HepG2 (cell line): Measurements from ENCODE around the gene CACHD1. TPM values are rescaled to one million over a fixed set of nuclear protein-coding genes. Genes with fewer than 3 reads are reported as not detected.

ENCODE experiments used
- ATAC-seq: fragments of 200-7000 bp; cut with Tn5 transposase; 3 replicates; pipeline ENCODE4 v1.9.1; 2020; ENCODE audit warnings: mild to moderate bottlenecking, moderate library complexity
- BruUV-seq: library from RNA; stranded (reverse); fragments of 400-500 nt; replicated peaks from 2 replicates; lab custom pipeline; 2021; lab: Mats Ljungman, UMichigan
- CTCF ChIA-PET: fragments of 300-600 bp; formaldehyde crosslinking; extraction: SDS; loops from one replicate; lab custom pipeline; 2021; ENCODE audit warnings: low total read pairs, inconsistent platforms, low intra/inter-chr PET ratio; lab: Yijun Ruan, JAX
- POLR2A ChIA-PET: fragments of 350-600 bp; sonication (Branson Sonifier 250); formaldehyde crosslinking; loops from one replicate; lab custom pipeline; 2020; ENCODE audit warnings: antibody characterized with exemption, inconsistent platforms; lab: Yijun Ruan, JAX
- DNase-seq: peaks from one replicate; pipeline ENCODE4 v3.0.0-alpha.2; 2015; ENCODE audit warnings: low spot score
- FAIRE-seq: peaks from 3 replicates; lab custom pipeline; 2011; peaks lifted over from hg19 to GRCh38; lab: Jason Lieb, UNC
- H2AFZ ChIP-seq: one replicate; pipeline ENCODE4 v1.6.1; 2011; ENCODE audit warnings: low read length, inconsistent platforms
- H3K27ac ChIP-seq: fragments of 300-600 bp; 3 replicates; pipeline ENCODE4 v1.8.0; 2011; ENCODE audit warnings: mixed run types, mild to moderate bottlenecking, mixed read lengths, low read length, inconsistent platforms; ENCODE audit not compliant: insufficient read depth; ENCODE audit errors: extremely low read length
- H3K27me3 ChIP-seq, 2 experiments: fragments of 200-600 bp in 1 of 2; 2 replicates in 1 of 2; 3 replicates in 1 of 2; pipeline versions ENCODE4 v1.6.0 to v1.8.0; 2011; ENCODE audit warnings: low read length in 2 of 2, mild to moderate bottlenecking in 2 of 2, moderate library complexity in 2 of 2, inconsistent platforms in 1 of 2; ENCODE audit not compliant: insufficient read depth in 2 of 2, control insufficient read depth in 1 of 2
- H3K36me3 ChIP-seq, 2 experiments: fragments of 200-600 bp in 1 of 2; replicated peaks in 1 of 2; 2 replicates in 1 of 2; 3 replicates in 1 of 2; pipeline versions ENCODE4 v1.5.1 to v1.8.0; 2011; ENCODE audit warnings: low read length in 2 of 2, inconsistent platforms in 1 of 2; ENCODE audit not compliant: insufficient read depth in 2 of 2, control insufficient read depth in 1 of 2
- H3K4me1 ChIP-seq: 2 replicates; pipeline ENCODE4 v1.5.1; 2012; ENCODE audit warnings: low read length, inconsistent platforms; ENCODE audit not compliant: insufficient read depth
- H3K4me2 ChIP-seq: 2 replicates; pipeline ENCODE4 v1.6.0; 2011; ENCODE audit warnings: low read depth, low read length, inconsistent platforms
- H3K4me3 ChIP-seq, 3 experiments: fragments of 200-600 bp in 1 of 3; sonication (generic), shearing (Covaris generic) in 1 of 3; replicated peaks in 1 of 3; 2 replicates each; pipeline ENCODE4 v1.5.1; 2011 to 2016; ENCODE audit warnings: low read length in 3 of 3, inconsistent platforms in 2 of 3, low read depth in 2 of 3, mild to moderate bottlenecking in 2 of 3, control low read depth in 1 of 3, mixed read lengths in 1 of 3; ENCODE audit not compliant: insufficient read depth in 1 of 3
- H3K79me2 ChIP-seq: one replicate; pipeline ENCODE4 v1.6.1; 2011; ENCODE audit warnings: low read length, inconsistent platforms; ENCODE audit not compliant: insufficient read depth
- H3K9ac ChIP-seq: 2 replicates; pipeline ENCODE4 v1.6.0; 2011; ENCODE audit warnings: mild to moderate bottlenecking, low read depth, low read length, inconsistent platforms; ENCODE audit not compliant: insufficient read depth
- H3K9me3 ChIP-seq: 2 replicates; pipeline ENCODE4 v1.5.1; 2012; ENCODE audit warnings: mild to moderate bottlenecking, low read length
- H4K20me1 ChIP-seq: 2 replicates; pipeline ENCODE4 v1.6.0; 2011; ENCODE audit warnings: inconsistent platforms, mild to moderate bottlenecking, low read length, moderate library complexity; ENCODE audit not compliant: insufficient read depth
- CSRNP1 ChIP-seq: sonication (generic); formaldehyde crosslinking; IDR thresholded peaks from 2 replicates; pipeline ENCODE4 v1.8.1; 2023; ENCODE audit warnings: mild to moderate bottlenecking, missing genetic modification reagents
- DNMT1 ChIP-seq: sonication (generic); formaldehyde crosslinking; IDR thresholded peaks from 2 replicates; pipeline ENCODE4 v1.5.1; 2020; ENCODE audit warnings: mild to moderate bottlenecking, missing genetic modification reagents
- EEA1 ChIP-seq: sonication (generic); formaldehyde crosslinking; IDR thresholded peaks from 2 replicates; pipeline ENCODE4 v1.5.1; 2020; ENCODE audit warnings: mild to moderate bottlenecking, missing genetic modification reagents, borderline replicate concordance
- FOXA3 ChIP-seq: IDR thresholded peaks from 2 replicates; pipeline ENCODE4 v1.6.1; 2016; ENCODE audit warnings: missing genetic modification reagents, missing compliant biosample characterization
- HNRNPK ChIP-seq: fragments of 200-400 bp; formaldehyde crosslinking; IDR thresholded peaks from 2 replicates; pipeline ENCODE4 v1.6.1; 2018; ENCODE audit warnings: low read length, low read depth, moderate library complexity, mild to moderate bottlenecking; ENCODE audit not compliant: poor library complexity, severe bottlenecking
- IKZF1 ChIP-seq: fragments of 450-650 bp; IDR thresholded peaks from 2 replicates; pipeline ENCODE4 v1.7.1; 2016
- IRF9 ChIP-seq: sonication (generic); formaldehyde crosslinking; IDR thresholded peaks from 2 replicates; pipeline ENCODE4 v1.8.0; 2022; ENCODE audit warnings: missing genetic modification reagents, mild to moderate bottlenecking, borderline replicate concordance
- MYPOP ChIP-seq: sonication (generic); formaldehyde crosslinking; IDR thresholded peaks from 2 replicates; pipeline ENCODE4 v1.8.1; 2023; ENCODE audit warnings: mild to moderate bottlenecking, moderate library complexity, missing genetic modification reagents
- NFYB ChIP-seq: sonication (generic); formaldehyde crosslinking; IDR thresholded peaks from 2 replicates; pipeline ENCODE4 v1.4.0; 2020; ENCODE audit warnings: missing genetic modification reagents
- RBFOX2 ChIP-seq: fragments of 200-400 bp; formaldehyde crosslinking; IDR thresholded peaks from 2 replicates; pipeline ENCODE4 v1.6.1; 2017; ENCODE audit warnings: low read depth, mild to moderate bottlenecking, low read length
- RFX5 ChIP-seq: IDR thresholded peaks from 2 replicates; pipeline ENCODE4 v1.6.1; 2011; ENCODE audit warnings: low read depth, low read length, improper control_type of control experiment
- RXRA ChIP-seq: sonication (generic); formaldehyde crosslinking; IDR thresholded peaks from 2 replicates; pipeline ENCODE4 v1.5.1; 2020; ENCODE audit warnings: missing genetic modification reagents
- SMAD9 ChIP-seq: sonication (generic); formaldehyde crosslinking; IDR thresholded peaks from 2 replicates; pipeline ENCODE4 v1.5.1; 2020; ENCODE audit warnings: mild to moderate bottlenecking, missing genetic modification reagents
- ZBTB3 ChIP-seq: sonication (generic); formaldehyde crosslinking; IDR thresholded peaks from 2 replicates; pipeline ENCODE4 v1.4.0; 2020; ENCODE audit warnings: low read depth, mild to moderate bottlenecking, moderate library complexity, missing genetic modification reagents, borderline replicate concordance
- ZFP62 ChIP-seq: sonication (generic); formaldehyde crosslinking; IDR thresholded peaks from 2 replicates; pipeline ENCODE4 v1.4.0; 2020; ENCODE audit warnings: missing genetic modification reagents
- ZKSCAN1 ChIP-seq: fragments of 150-350 bp; IDR thresholded peaks from 2 replicates; pipeline ENCODE4 v1.6.1; 2014; ENCODE audit warnings: low read length
- ZNF180 ChIP-seq: sonication (generic); formaldehyde crosslinking; IDR thresholded peaks from 2 replicates; pipeline ENCODE4 v1.4.0; 2020; ENCODE audit warnings: low read depth, missing genetic modification reagents, borderline replicate concordance
- ZNF672 ChIP-seq: sonication (generic); formaldehyde crosslinking; IDR thresholded peaks from 2 replicates; pipeline ENCODE4 v1.8.1; 2022; ENCODE audit warnings: missing genetic modification reagents
- ZNF720 ChIP-seq: sonication (generic); formaldehyde crosslinking; IDR thresholded peaks from 2 replicates; pipeline ENCODE4 v1.4.0; 2020; ENCODE audit warnings: missing genetic modification reagents
- ZNF776 ChIP-seq: sonication (generic); formaldehyde crosslinking; IDR thresholded peaks from 2 replicates; pipeline ENCODE4 v1.4.0; 2020; ENCODE audit warnings: mild to moderate bottlenecking, missing genetic modification reagents
- WGBS: methylation state at CpG from one replicate; pipeline ENCODE4 v1.1.6; 2017; ENCODE audit warnings: low lambda C conversion rate; 5-methylcytosine and 5-hydroxymethylcytosine counted together
- in situ Hi-C: cut with HindIII; loops from 2 replicates; pipeline ENCODE4 v1.10.0; 2017; ENCODE audit warnings: low pct_unique_long_range_greater_than_20kb; ENCODE audit not compliant: extremely low pct_ligation_motif_present
- intact Hi-C: fragments of 100-400 bp; cut with micrococcal nuclease; formaldehyde crosslinking; loops from one replicate; pipeline ENCODE4 v1.10.0; 2022; ENCODE audit not compliant: unreplicated experiment
- polyA plus RNA-seq, 8 experiments: library from polyadenylated mRNA; depleted of rRNA in 3 of 8; stranded (reverse) in 7 of 8; unstranded in 1 of 8; fragments of >200 nt; fragmentation: Illumina TruSeq in 4 of 8; extraction: Trizol in 4 of 8; gene quantifications; 2 replicates each; pipeline versions ENCODE4 v1.2.1 to v1.2.3, GENCODE V29; 2011 to 2016; ENCODE audit warnings: low read depth in 4 of 8, missing spikeins in 1 of 8, mixed read lengths in 1 of 8; ENCODE audit not compliant: insufficient read depth in 1 of 8
- total RNA-seq, 5 experiments: library from RNA; depleted of rRNA; stranded (reverse); fragments of >200 nt; fragmentation: Illumina TruSeq; extraction: Trizol; gene quantifications; 2 replicates each; pipeline ENCODE4 v1.2.3, GENCODE V29; 2016; ENCODE audit warnings: low read depth in 1 of 5

Gene CACHD1
- total and polyA plus RNA-seq, 2 of the 13 experiments (the other 11 are each of a cell fraction or from before 2014, with no cell fraction given) = 0.11 TPM; not detected in 1

GRCh38 chr1:64561993-64562392, 92.1 kb downstream of the CACHD1 start (continued):
- TF ChIP-seq MYPOP (CRISPR knock-in tag) = no peak

GRCh38 chr1:64563958-64564565, 94.1 kb downstream of the CACHD1 start:
- Histone ChIP-seq H3K27me3 (no peaks in the 10 kb centered on the region), H3K4me1 (no peaks in the 10 kb centered on the region), H3K4me2 (no peak overlapping the region), H3K9ac (no peak overlapping the region), H3K36me3 (no peaks in the 10 kb centered on the region), H3K4me3 (no peak overlapping the region), H4K20me1 (no peaks in the 10 kb centered on the region), H3K27ac (no peak overlapping the region), H2AFZ (no peak overlapping the region), H3K9me3 (no peaks in the 10 kb centered on the region), H3K79me2 (no peaks in the 10 kb centered on the region)
- DNase-seq = no peak
- ChIA-PET POLR2A (no interaction called here), CTCF (no interaction called here)
- in situ Hi-C loops = no loop called here
- no peak for ATAC-seq
- BruUV-seq = no TSS peak
- TF ChIP-seq RXRA (CRISPR knock-in tag) (no peak), FOXA3 (CRISPR knock-in tag) (no peak), ZFP62 (no peak), RBFOX2 (no peak), ZNF180 (CRISPR knock-in tag) (no peak), NFYB (no peak), ZBTB3 (CRISPR knock-in tag) (no peak), HNRNPK (no peak), ZNF672 (CRISPR knock-in tag) (no peak), IRF9 (CRISPR knock-in tag) (no peak), RFX5 (no peak), ZNF720 (CRISPR knock-in tag) (no peak), SMAD9 (CRISPR knock-in tag) (no peak), IKZF1 (no peak), EEA1 (CRISPR knock-in tag) (no peak), ZNF776 (CRISPR knock-in tag) (no peak), ZKSCAN1 (no peak), DNMT1 (CRISPR knock-in tag) (no peak), CSRNP1 (CRISPR knock-in tag) (no peak)
- 14% methylated on average over 5 of the region's 5 CpGs for WGBS
- intact Hi-C loops = no loop called here
- FAIRE-seq = no peak
